Testis (tissue), 2 donors: ENCODE data around the gene TYW1B.

Source experiments
- CTCF ChIP-seq, 3 experiments: fragments of 450-650 bp in 2 of 3; fragments of 200-600 bp in 1 of 3; sonication (generic) in 1 of 3; IDR thresholded peaks; one replicate each; pipeline ENCODE4 v1.5.1; 2016 to 2019; ENCODE audit warnings: antibody characterized with exemption in 3 of 3, mild to moderate bottlenecking in 2 of 3, moderate library complexity in 1 of 3
- POLR2A ChIP-seq: fragments of 450-650 bp; IDR thresholded peaks from one replicate; pipeline ENCODE4 v1.6.1; 2017; ENCODE audit warnings: antibody characterized with exemption, mild to moderate bottlenecking, moderate library complexity

GRCh38 chr7:72781631-72782030 is 46.4 kb downstream of the TYW1B start:
- TF ChIP-seq CTCF (IDR thresholded peaks at IDR 0.05) (no peak), POLR2A (no peak)
